ENCODE results near the gene TCEANC.
"Not testable (repeated sequence)": the region's sequence is repeated elsewhere in the genome, so short reads cannot be mapped to it uniquely, and the experiment has no call there.

TCEANC gene

GRCh38 chrX:13646154-13646549 lies 6.8 kb upstream of the TCEANC start:
- POLR2A ChIA-PET = no interaction called here
- CTCF ChIA-PET = interaction anchor here (0.7 to 4.9 kb wide), 14 partner anchors 15 to 854 kb away, joined by 3 to 54 read pairs (median 5); partner anchors contain the start of gene PRPS2
- peak; percentile 50 for TF ChIP-seq CTCF (IDR thresholded peaks at IDR 0.05; ENCODE audit: control extremely low read depth, extremely low read depth, low read depth, missing control alignments)

GRCh38 chrX:13647709-13648212 lies 5.2 kb upstream of the TCEANC start:
- DNase-seq (ENCODE audit: extremely low spot score) = no peak
- ChIA-PET CTCF (interaction anchor here (1.5 to 3.0 kb wide), 2 partner anchors 143 to 856 kb away, joined by 3 to 16 read pairs; partner anchors contain the start of gene PRPS2), POLR2A (no interaction called here)
- no peak for TF ChIP-seq CTCF (IDR thresholded peaks at IDR 0.05; ENCODE audit: control extremely low read depth, extremely low read depth, low read depth, missing control alignments)

More at GRCh38 chrX:13646154-13646549, 6.8 kb upstream of the TCEANC start:
- DNase-seq (ENCODE audit: extremely low spot score) = peak; percentile 30

- CTCF ChIA-PET; POLR2A ChIA-PET; DNase-seq (ENCODE audit: extremely low spot score): not testable (repeated sequence)
These were observed 4.6 kb upstream of the TCEANC start for GRCh38 chrX:13648336-13648735.

- no peak for DNase-seq (ENCODE audit: extremely low spot score)
- CTCF ChIA-PET = interaction anchor here (1.3 to 1.9 kb wide), 2 partner anchors 143 to 703 kb away, joined by 3 to 8 read pairs; no protein-coding TSS in a partner anchor
- POLR2A ChIA-PET = no interaction called here
- TF ChIP-seq CTCF (IDR thresholded peaks at IDR 0.05; ENCODE audit: control extremely low read depth, extremely low read depth, low read depth, missing control alignments) = no peak
These were observed 3.1 kb upstream of the TCEANC start for GRCh38 chrX:13649838-13650237.

GRCh38 chrX:13650318-13650717 lies 2.6 kb upstream of the TCEANC start:
- no peak for TF ChIP-seq CTCF (IDR thresholded peaks at IDR 0.05; ENCODE audit: control extremely low read depth, extremely low read depth, low read depth, missing control alignments)
- DNase-seq (ENCODE audit: extremely low spot score) = no peak
- POLR2A ChIA-PET = no interaction called here
- CTCF ChIA-PET = interaction anchor here (1.3 to 1.9 kb wide), 2 partner anchors 143 to 704 kb away, joined by 3 to 8 read pairs; no protein-coding TSS in a partner anchor

- POLR2A ChIA-PET = no interaction called here
These were observed 1.8 kb upstream of the TCEANC start for GRCh38 chrX:13651150-13651549.

More at GRCh38 chrX:13651150-13651549, 1.8 kb upstream of the TCEANC start:
- DNase-seq (ENCODE audit: extremely low spot score) = no peak
- TF ChIP-seq CTCF (IDR thresholded peaks at IDR 0.05; ENCODE audit: control extremely low read depth, extremely low read depth, low read depth, missing control alignments) = no peak
- CTCF ChIA-PET = interaction anchor here (1.3 to 1.9 kb wide), 2 partner anchors 144 to 705 kb away, joined by 3 to 8 read pairs; no protein-coding TSS in a partner anchor

Measured in GM10248 (cell line).